ENCODE measurements around the gene ACOX3.

- no peak for TF ChIP-seq CTCF (tag by site-specific recombination; IDR thresholded peaks at IDR 0.05)
- no peak for TF ChIP-seq ZNF211 (tag by site-specific recombination; IDR thresholded peaks at IDR 0.05; ENCODE audit: low read depth)
- no peak for TF ChIP-seq ZBTB21 (tag by site-specific recombination; IDR thresholded peaks at IDR 0.05)
- no peak for TF ChIP-seq ZNF10 (tag by site-specific recombination; IDR thresholded peaks at IDR 0.05)
- no peak for TF ChIP-seq ZNF121 (tag by site-specific recombination; IDR thresholded peaks at IDR 0.05)
- TF ChIP-seq ZNF707 (tag by site-specific recombination; IDR thresholded peaks at IDR 0.05): no peak
- no peak for TF ChIP-seq ZFHX2 (tag by site-specific recombination; conservative IDR thresholded peaks at IDR 0.05)
- TF ChIP-seq REST (tag by site-specific recombination; IDR thresholded peaks at IDR 0.05): no peak
- no peak for TF ChIP-seq ZNF561 (tag by site-specific recombination; IDR thresholded peaks at IDR 0.05; ENCODE audit: borderline replicate concordance)
- no peak for TF ChIP-seq ZNF266 (tag by site-specific recombination; IDR thresholded peaks at IDR 0.05; ENCODE audit: low read depth)
- no peak for TF ChIP-seq BCL11A (tag by site-specific recombination; IDR thresholded peaks at IDR 0.05; ENCODE audit: low read depth)
- TF ChIP-seq ZSCAN5A (tag by site-specific recombination; IDR thresholded peaks at IDR 0.05): no peak
These were observed 65.5 kb downstream of the ACOX3 start for GRCh38 chr4:8374851-8375649.
